ENCODE measurements around the gene TTC21B. TPM values are rescaled to one million over a fixed set of nuclear protein-coding genes. Genes with fewer than 3 reads are reported as not detected.

The TTC21B gene
- total RNA-seq, 2 donors from 2014 or later, result 23.7 to 34.1 TPM

- no peak for TF ChIP-seq CTCF (IDR thresholded peaks at IDR 0.05)
- Histone ChIP-seq H3K36me3 (no peaks in the 10 kb centered on the region), H3K4me1 (ENCODE audit: control insufficient read depth in 1 of 2, low read depth in 2 of 2) (peaks cover 2 to 11% of the 10 kb centered on the region in 2 donors), H3K9me3 (no peaks in the 10 kb centered on the region), H3K27me3 (replicated peaks; ENCODE audit: insufficient read depth) (no peaks in the 10 kb centered on the region), H3K27ac (no peak overlapping the region), H3K4me3 (no peak overlapping the region)
- no peak for ATAC-seq (ENCODE audit: insufficient number of reproducible peaks, low FRiP score, low read depth)
- no peak for DNase-seq (ENCODE audit: low spot score)
Observed at GRCh38 chr2:165958313-165958960, 4.9 kb upstream of the TTC21B start.

DNA sequence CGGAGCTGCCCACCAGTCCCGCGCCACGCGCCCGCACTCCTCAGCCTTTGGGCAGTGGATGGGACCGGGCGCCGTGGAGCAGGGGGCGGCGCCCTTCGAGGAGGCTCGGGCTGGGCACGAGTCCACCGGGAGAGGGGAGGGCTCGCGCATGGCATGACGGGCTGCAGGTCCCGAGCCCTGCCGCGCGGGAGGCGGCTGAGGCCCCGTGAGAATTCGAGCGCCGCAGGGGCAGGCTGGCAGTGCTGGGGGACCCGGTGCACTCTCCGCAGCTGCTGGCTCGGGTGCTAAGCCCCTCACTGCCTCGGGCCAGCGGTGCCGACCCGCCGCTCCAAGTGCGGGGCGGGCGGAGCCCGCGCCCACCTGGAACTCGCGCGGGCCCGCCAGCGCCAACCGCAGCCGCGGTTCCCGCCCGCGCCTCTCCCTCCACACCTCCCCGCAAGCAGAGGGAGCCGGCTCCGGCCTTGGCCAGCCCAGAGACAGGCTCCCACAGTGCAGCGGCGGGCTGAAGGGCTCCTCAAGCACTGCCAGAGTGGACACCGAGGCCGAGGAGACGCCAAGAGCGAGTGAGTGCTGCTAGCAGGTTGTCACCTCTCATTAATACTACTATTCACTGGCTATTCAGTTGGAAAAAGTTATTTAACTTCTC lies 3.6 kb upstream of the TTC21B start:
- no peak for TF ChIP-seq CTCF (IDR thresholded peaks at IDR 0.05)
- Histone ChIP-seq H3K36me3 (no peaks in the 10 kb centered on the region), H3K4me3 (no peak overlapping the region), H3K27me3 (replicated peaks; ENCODE audit: insufficient read depth) (no peaks in the 10 kb centered on the region), H3K4me1 (ENCODE audit: control insufficient read depth in 1 of 2, low read depth in 2 of 2) (peaks cover 9 to 19% of the 10 kb centered on the region in 2 donors), H3K27ac (no peak overlapping the region), H3K9me3 (no peaks in the 10 kb centered on the region)
- DNase-seq (ENCODE audit: low spot score) (no peak), ATAC-seq (ENCODE audit: insufficient number of reproducible peaks, low FRiP score, low read depth) (no peak)

DNA sequence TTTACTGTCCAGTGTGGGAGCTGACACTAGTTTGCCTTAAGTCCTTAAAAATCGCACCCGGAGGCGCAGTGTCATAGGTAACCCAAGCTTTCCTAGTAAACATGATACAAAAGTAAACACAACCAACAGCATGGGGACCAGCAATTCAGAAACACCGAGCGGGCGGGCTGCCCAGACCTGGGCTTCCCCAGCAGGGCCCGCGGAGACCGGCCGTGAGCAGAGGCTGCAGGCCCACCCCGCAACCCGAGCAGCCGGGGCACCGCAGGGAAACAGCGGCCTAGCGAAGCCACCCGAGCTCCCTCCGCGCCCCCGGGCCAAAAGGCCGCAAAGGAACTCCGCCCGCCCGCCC lies 296 bp downstream of the TTC21B start:
- DNase-seq (ENCODE audit: low spot score) (peak; percentile 4), ATAC-seq (ENCODE audit: insufficient number of reproducible peaks, low FRiP score, low read depth) (peak; percentile 9)
- Histone ChIP-seq H3K4me1 (ENCODE audit: control insufficient read depth in 1 of 2, low read depth in 2 of 2) (peaks cover 19 to 31% of the 10 kb centered on the region in 2 donors), H3K27me3 (replicated peaks; ENCODE audit: insufficient read depth) (no peaks in the 10 kb centered on the region), H3K4me3 (peak overlapping the region; percentile 86), H3K27ac (peak overlapping the region; percentile 71 to 74), H3K36me3 (no peaks in the 10 kb centered on the region), H3K9me3 (no peaks in the 10 kb centered on the region)
- no peak for TF ChIP-seq CTCF (IDR thresholded peaks at IDR 0.05)

GRCh38 chr2:165952741-165953211 lies 800 bp downstream of the TTC21B start:
- Histone ChIP-seq H3K27me3 (replicated peaks; ENCODE audit: insufficient read depth) (no peaks in the 10 kb centered on the region), H3K36me3 (no peaks in the 10 kb centered on the region), H3K9me3 (no peaks in the 10 kb centered on the region), H3K27ac (peak overlapping the region; percentile 71 to 74), H3K4me1 (ENCODE audit: control insufficient read depth in 1 of 2, low read depth in 2 of 2) (peaks cover 19 to 31% of the 10 kb centered on the region in 2 donors), H3K4me3 (peak overlapping the region; percentile 86)
- TF ChIP-seq CTCF (IDR thresholded peaks at IDR 0.05), result no peak
- DNase-seq (ENCODE audit: low spot score), result no peak
- no peak for ATAC-seq (ENCODE audit: insufficient number of reproducible peaks, low FRiP score, low read depth)

- no peak overlapping the region for H3K27ac ChIP-seq
- H3K4me3 ChIP-seq, result peak overlapping the region; percentile 86
- ATAC-seq (ENCODE audit: insufficient number of reproducible peaks, low FRiP score, low read depth) (no peak), DNase-seq (ENCODE audit: low spot score) (no peak)
- no peaks in the 10 kb centered on the region for H3K36me3 ChIP-seq
- peaks cover 19 to 31% of the 10 kb centered on the region in 2 donors for H3K4me1 ChIP-seq (ENCODE audit: control insufficient read depth in 1 of 2, low read depth in 2 of 2)
- no peaks in the 10 kb centered on the region for H3K9me3 ChIP-seq
- no peak for TF ChIP-seq CTCF (IDR thresholded peaks at IDR 0.05)
- H3K27me3 ChIP-seq (replicated peaks; ENCODE audit: insufficient read depth), result no peaks in the 10 kb centered on the region
Observed at GRCh38 chr2:165952085-165952484, 1.5 kb downstream of the TTC21B start.

Data from thoracic aorta (tissue), 2 donors.